H9 (cell line): ENCODE data around the gene ZNF831. TPM values are rescaled to one million over a fixed set of nuclear protein-coding genes. Genes with fewer than 3 reads are reported as not detected.

Experiments used
- DNase-seq: peaks from one replicate; pipeline ENCODE4 v3.0.0-alpha.2; 2017
- H2AFZ ChIP-seq: one replicate; pipeline ENCODE4 v1.6.1; 2013; ENCODE audit warnings: mild to moderate bottlenecking, low read length, control low read depth, moderate library complexity
- H2AK5ac ChIP-seq: 2 replicates; pipeline ENCODE4 v1.6.1; 2013; ENCODE audit warnings: low read length, control low read depth, mixed read lengths; ENCODE audit not compliant: insufficient read length
- H2BK120ac ChIP-seq: one replicate; pipeline ENCODE4 v1.6.1; 2013; ENCODE audit warnings: low read depth, mild to moderate bottlenecking, low read length, control low read depth, inconsistent platforms; ENCODE audit not compliant: poor library complexity, severe bottlenecking
- H2BK12ac ChIP-seq: 2 replicates; pipeline ENCODE4 v1.6.1; 2013; ENCODE audit warnings: low read length, control low read depth, mixed read lengths, low read depth; ENCODE audit not compliant: insufficient read length
- H2BK15ac ChIP-seq: 2 replicates; pipeline ENCODE4 v1.6.1; 2013; ENCODE audit warnings: low read depth, low read length, control low read depth
- H2BK20ac ChIP-seq: one replicate; pipeline ENCODE4 v1.6.1; 2013; ENCODE audit warnings: low read depth, mild to moderate bottlenecking, low read length, control low read depth, inconsistent platforms; ENCODE audit not compliant: poor library complexity, severe bottlenecking
- H2BK5ac ChIP-seq: 2 replicates; pipeline ENCODE4 v1.6.1; 2013; ENCODE audit warnings: low read length, control low read depth, mixed read lengths; ENCODE audit not compliant: insufficient read length
- H3K14ac ChIP-seq: 2 replicates; pipeline ENCODE4 v1.6.1; 2013; ENCODE audit warnings: low read length, control low read depth; ENCODE audit not compliant: insufficient read depth
- H3K18ac ChIP-seq: 2 replicates; pipeline ENCODE4 v1.6.1; 2013; ENCODE audit warnings: low read depth, mild to moderate bottlenecking, mixed read lengths, low read length, control low read depth; ENCODE audit not compliant: insufficient read length
- H3K23ac ChIP-seq: 2 replicates; pipeline ENCODE4 v1.6.1; 2013; ENCODE audit warnings: low read length, control low read depth, mixed read lengths, low read depth; ENCODE audit not compliant: insufficient read length
- H3K23me2 ChIP-seq: 2 replicates; pipeline ENCODE4 v1.6.1; 2013; ENCODE audit warnings: low read depth, mild to moderate bottlenecking, mixed read lengths, low read length, control low read depth; ENCODE audit not compliant: insufficient read length, poor library complexity, severe bottlenecking
- H3K27ac ChIP-seq: 2 replicates; pipeline ENCODE4 v1.5.1; 2013; ENCODE audit warnings: low read length, control low read depth, mixed read lengths, low read depth; ENCODE audit not compliant: insufficient read length
- H3K27me3 ChIP-seq: 2 replicates; pipeline ENCODE4 v1.6.1; 2013; ENCODE audit warnings: low read length, control low read depth, inconsistent platforms; ENCODE audit not compliant: insufficient read depth
- H3K4ac ChIP-seq: 2 replicates; pipeline ENCODE4 v1.6.1; 2013; ENCODE audit warnings: low read depth, mild to moderate bottlenecking, control low read depth, inconsistent platforms, low read length, moderate library complexity
- H3K4me1 ChIP-seq: 2 replicates; pipeline ENCODE4 v1.6.1; 2013; ENCODE audit warnings: low read length, control low read depth, inconsistent platforms; ENCODE audit not compliant: insufficient read depth
- H3K4me2 ChIP-seq: 2 replicates; pipeline ENCODE4 v1.6.1; 2013; ENCODE audit warnings: low read length, control low read depth, mixed read lengths; ENCODE audit not compliant: insufficient read length, insufficient read depth
- H3K56ac ChIP-seq: 2 replicates; pipeline ENCODE4 v1.6.1; 2013; ENCODE audit warnings: low read depth, mild to moderate bottlenecking, mixed read lengths, low read length, control low read depth; ENCODE audit not compliant: insufficient read length
- H3K79me1 ChIP-seq: 2 replicates; pipeline ENCODE4 v1.6.1; 2013; ENCODE audit warnings: low read depth, mild to moderate bottlenecking, moderate library complexity, low read length, control low read depth, inconsistent platforms; ENCODE audit not compliant: insufficient read depth, poor library complexity, severe bottlenecking
- H3K79me2 ChIP-seq: 2 replicates; pipeline ENCODE4 v1.6.1; 2013; ENCODE audit warnings: low read length, control low read depth, inconsistent platforms; ENCODE audit not compliant: insufficient read depth
- H3K9ac ChIP-seq: 2 replicates; pipeline ENCODE4 v1.6.1; 2013; ENCODE audit warnings: low read length, control low read depth, mixed read lengths; ENCODE audit not compliant: insufficient read length; ENCODE audit errors: extremely low read depth
- H3K9me3 ChIP-seq: one replicate; pipeline ENCODE4 v1.6.1; 2013; ENCODE audit warnings: low read depth, low read length, inconsistent platforms; ENCODE audit not compliant: control insufficient read depth
- H3T11ph ChIP-seq: one replicate; pipeline ENCODE4 v1.6.1; 2013; ENCODE audit warnings: mild to moderate bottlenecking, low read length, control low read depth, inconsistent platforms
- H4K20me1 ChIP-seq: one replicate; pipeline ENCODE4 v1.6.1; 2013; ENCODE audit not compliant: control insufficient read depth, insufficient read length, insufficient read depth
- H4K5ac ChIP-seq: 2 replicates; pipeline ENCODE4 v1.6.1; 2013; ENCODE audit warnings: low read depth, mild to moderate bottlenecking, mixed read lengths, low read length, control low read depth; ENCODE audit not compliant: insufficient read length
- H4K8ac ChIP-seq: replicated peaks from 2 replicates; pipeline ENCODE4 v1.6.1; 2013; ENCODE audit warnings: low read length, control low read depth, mixed read lengths, low read depth; ENCODE audit not compliant: insufficient read length
- H4K91ac ChIP-seq: 2 replicates; pipeline ENCODE4 v1.6.1; 2013; ENCODE audit warnings: low read depth, mild to moderate bottlenecking, moderate library complexity, mixed read lengths, low read length, control low read depth; ENCODE audit not compliant: insufficient read length
- H3K27ac Mint-ChIP-seq, 3 experiments: 2 replicates in 2 of 3; 3 replicates in 1 of 3; pipeline ENCODE4 v1.8.0; 2020 to 2021; ENCODE audit warnings: mixed read lengths in 3 of 3, mild to moderate bottlenecking in 1 of 3, moderate library complexity in 1 of 3
- H3K27me3 Mint-ChIP-seq: 2 replicates; pipeline ENCODE4 v1.8.0; 2021; ENCODE audit warnings: low read depth, mild to moderate bottlenecking, moderate library complexity, mixed read lengths
- H3K36me3 Mint-ChIP-seq, 3 experiments: 2 replicates in 2 of 3; 3 replicates in 1 of 3; pipeline ENCODE4 v1.8.0; 2020 to 2021; ENCODE audit warnings: low read depth in 3 of 3, mixed read lengths in 3 of 3; ENCODE audit not compliant: insufficient read depth in 1 of 3
- H3K4me1 Mint-ChIP-seq, 2 experiments: 2 replicates each; pipeline ENCODE4 v1.8.0; 2020; ENCODE audit warnings: mixed read lengths in 2 of 2
- H3K4me3 Mint-ChIP-seq, 2 experiments: 2 replicates in 1 of 2; 3 replicates in 1 of 2; pipeline ENCODE4 v1.8.0; 2020 to 2021; ENCODE audit warnings: mild to moderate bottlenecking in 2 of 2, mixed read lengths in 2 of 2, moderate library complexity in 1 of 2
- H3K9me3 Mint-ChIP-seq, 2 experiments: 2 replicates in 1 of 2; 3 replicates in 1 of 2; pipeline ENCODE4 v1.8.0; 2020; ENCODE audit warnings: mild to moderate bottlenecking in 2 of 2, mixed read lengths in 2 of 2, moderate library complexity in 1 of 2
- WGBS: extraction: QIAGEN DNeasy Blood & Tissue Kit; methylation state at CpG from one replicate; pipeline ENCODE4 v1.1.7; 2013; ENCODE audit warnings: missing lambda C conversion rate, low lambda C conversion rate, mixed read lengths; ENCODE audit not compliant: insufficient read length; ENCODE audit errors: extremely low coverage; 5-methylcytosine and 5-hydroxymethylcytosine counted together
- total RNA-seq: library from RNA; stranded (reverse); gene quantifications from 2 replicates; pipeline ENCODE4 v1.2.1, GENCODE V29; 2021
- TF ChIP-seq, protein P1 (sequence below): fragments of 200-600 bp; sonication (generic); conservative IDR thresholded peaks from 3 replicates; pipeline ENCODE4 v1.8.0; 2021; ENCODE audit warnings: antibody characterized with exemption, mild to moderate bottlenecking

Gene ZNF831
- total RNA-seq, 1 experiment from 2014 or later = not detected

DNA sequence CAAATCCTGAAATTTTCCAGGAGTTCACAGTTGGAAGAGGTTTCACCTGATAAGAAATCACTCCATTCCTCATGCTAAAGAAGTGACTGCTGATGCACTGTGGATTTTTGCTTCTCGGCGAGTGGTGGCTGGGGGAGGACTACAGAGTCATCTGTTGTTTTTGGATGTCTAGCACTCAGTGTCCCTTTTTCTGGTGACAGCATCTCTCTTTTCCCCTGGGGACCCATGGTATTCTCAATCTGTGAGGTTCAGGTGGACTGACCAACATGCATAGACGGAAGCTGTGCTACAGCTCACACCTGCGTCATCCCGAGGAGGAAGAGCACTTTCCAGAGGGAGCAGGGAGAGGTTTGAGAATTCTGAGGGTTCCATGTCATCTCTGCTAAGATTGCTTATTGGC is 42.7 kb upstream of the ZNF831 start:
- Histone ChIP-seq H3K23me2 (no peaks in the 10 kb centered on the region), H4K20me1 (no peaks in the 10 kb centered on the region), H3K4ac (no peak overlapping the region), H2BK120ac (no peak overlapping the region), H3K9ac (no peak overlapping the region), H3T11ph (no peak overlapping the region), H3K23ac (no peak overlapping the region), H3K9me3 (no peaks in the 10 kb centered on the region), H2BK15ac (no peak overlapping the region), H3K56ac (no peak overlapping the region), H2AFZ (no peak overlapping the region), H4K91ac (no peak overlapping the region), H3K79me1 (no peaks in the 10 kb centered on the region), H3K79me2 (0 out of 2 replicates have a peak, but pooled peaks cover 3% of the 10 kb centered on the region), H3K27ac (no peak overlapping the region), H2AK5ac (no peak overlapping the region), H4K8ac (no peak overlapping the region), H3K14ac (no peak overlapping the region), H2BK20ac (no peak overlapping the region), H3K18ac (no peak overlapping the region), H4K5ac (no peak overlapping the region), H3K4me2 (no peak overlapping the region), H2BK12ac (no peak overlapping the region), H3K27me3 (no peaks in the 10 kb centered on the region), H3K4me1 (peaks cover 13% of the 10 kb centered on the region), H2BK5ac (no peak overlapping the region)
- Mint-ChIP-seq H3K4me3 (no peak overlapping the region; a peak in 1 of 5 replicates), H3K4me1 (peaks cover 30 to 48% of the 10 kb centered on the region in 2 experiments), H3K9me3 (peaks cover 15% of the 10 kb centered on the region in 2 experiments), H3K27me3 (peaks cover 3% of the 10 kb centered on the region; the same call in 1 of the 2 replicates), H3K27ac (peak overlapping the region in 1 of 3 experiments; percentile 31; a peak in 1 of 7 replicates), H3K36me3 (peaks cover 4 to 12% (median 8%) of the 10 kb centered on the region in 3 experiments; a peak in 5 of 7 replicates)
- TF ChIP-seq, protein P1, sequence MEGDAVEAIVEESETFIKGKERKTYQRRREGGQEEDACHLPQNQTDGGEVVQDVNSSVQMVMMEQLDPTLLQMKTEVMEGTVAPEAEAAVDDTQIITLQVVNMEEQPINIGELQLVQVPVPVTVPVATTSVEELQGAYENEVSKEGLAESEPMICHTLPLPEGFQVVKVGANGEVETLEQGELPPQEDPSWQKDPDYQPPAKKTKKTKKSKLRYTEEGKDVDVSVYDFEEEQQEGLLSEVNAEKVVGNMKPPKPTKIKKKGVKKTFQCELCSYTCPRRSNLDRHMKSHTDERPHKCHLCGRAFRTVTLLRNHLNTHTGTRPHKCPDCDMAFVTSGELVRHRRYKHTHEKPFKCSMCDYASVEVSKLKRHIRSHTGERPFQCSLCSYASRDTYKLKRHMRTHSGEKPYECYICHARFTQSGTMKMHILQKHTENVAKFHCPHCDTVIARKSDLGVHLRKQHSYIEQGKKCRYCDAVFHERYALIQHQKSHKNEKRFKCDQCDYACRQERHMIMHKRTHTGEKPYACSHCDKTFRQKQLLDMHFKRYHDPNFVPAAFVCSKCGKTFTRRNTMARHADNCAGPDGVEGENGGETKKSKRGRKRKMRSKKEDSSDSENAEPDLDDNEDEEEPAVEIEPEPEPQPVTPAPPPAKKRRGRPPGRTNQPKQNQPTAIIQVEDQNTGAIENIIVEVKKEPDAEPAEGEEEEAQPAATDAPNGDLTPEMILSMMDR = no peak
- WGBS = no CpG with 5 or more reads among the region's 5 CpGs
- DNase-seq = no peak
